NCI-H510A (cell line): Measurements from ENCODE around the gene PGRMC1.
"Not testable (repeated sequence)": the region's sequence is repeated elsewhere in the genome, so short reads cannot be mapped to it uniquely, and the experiment has no call there.

Experiments
- DNase-seq: peaks from one replicate; lab custom pipeline; 2025; lab: John Stamatoyannopoulos, UW

The PGRMC1 gene

GRCh38 chrX:119235051-119235511 lies 1.0 kb upstream of the PGRMC1 start:
- no peak for DNase-seq

DNA sequence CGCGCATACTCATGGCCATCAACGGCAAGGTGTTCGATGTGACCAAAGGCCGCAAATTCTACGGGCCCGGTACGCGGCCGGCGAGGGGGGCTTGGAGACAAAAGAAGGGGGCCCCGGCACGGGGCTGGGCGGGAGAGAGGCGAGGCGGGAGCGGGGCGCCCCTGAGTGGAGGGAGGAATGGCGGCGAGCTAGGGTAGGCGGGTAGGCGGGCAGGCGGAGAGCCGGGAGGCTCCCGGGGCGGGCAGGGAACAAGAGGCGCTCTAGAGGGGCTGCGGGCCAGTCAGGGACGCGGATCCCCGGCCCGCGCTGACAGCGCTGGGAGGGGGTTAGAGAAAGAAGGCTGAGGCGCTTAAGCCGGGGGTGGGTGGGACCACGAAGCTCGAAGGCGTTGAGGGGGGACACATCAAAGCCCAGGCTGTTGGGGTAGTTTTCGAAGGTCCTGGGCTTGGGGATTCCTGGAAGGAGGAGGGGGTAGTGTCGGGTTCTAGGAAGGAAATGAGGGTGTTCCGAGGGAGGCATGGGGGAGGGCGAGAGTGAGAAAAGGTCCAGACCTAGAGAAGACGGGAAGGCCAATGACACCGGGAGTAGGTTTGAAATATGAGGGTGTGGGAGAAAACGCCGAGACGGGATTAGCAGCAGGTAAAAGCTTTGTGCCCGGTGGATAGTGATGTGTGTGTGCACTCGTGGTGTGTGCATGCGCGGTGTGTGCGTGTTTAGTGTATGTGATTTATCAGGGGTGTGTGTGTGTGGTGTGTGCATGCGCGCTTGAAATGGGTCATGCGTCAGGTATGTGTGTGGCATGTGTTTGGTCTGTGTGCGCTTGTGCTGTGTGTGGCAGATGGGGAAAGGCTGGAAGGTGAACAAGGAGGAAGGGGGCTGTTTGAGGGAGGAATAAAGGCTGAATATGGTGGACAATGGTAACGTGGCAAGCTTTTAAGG lies 807 bp downstream of the PGRMC1 start:
- no peak for DNase-seq

- DNase-seq = no peak
Measured at GRCh38 chrX:119237562-119237942, 1.5 kb downstream of the PGRMC1 start.

- no peak for DNase-seq
Measured at GRCh38 chrX:119238557-119238956, 2.5 kb downstream of the PGRMC1 start.

GRCh38 chrX:119240356-119240755 lies 4.3 kb downstream of the PGRMC1 start:
- DNase-seq = no peak

GRCh38 chrX:119247702-119248101 lies 11.6 kb downstream of the PGRMC1 start:
- no peak for DNase-seq

DNA sequence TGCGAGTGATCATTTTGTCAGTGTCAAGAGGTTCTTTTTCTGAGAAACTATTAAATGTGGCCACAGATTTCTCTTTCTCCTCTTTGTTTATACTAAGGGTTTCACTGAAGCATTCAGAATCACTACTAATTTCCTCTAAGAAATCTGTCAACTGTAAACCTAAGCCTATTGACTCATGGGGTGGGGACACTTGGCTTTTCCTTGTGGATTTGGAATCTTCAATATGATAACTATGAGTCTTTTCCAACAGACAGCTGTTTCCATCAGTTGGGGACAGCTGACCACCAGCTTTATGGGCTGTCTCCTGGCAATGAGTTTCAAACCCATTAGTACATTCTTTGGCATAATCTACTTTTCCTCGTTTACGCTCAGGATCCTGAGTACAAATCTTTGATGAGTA lies 13.8 kb downstream of the PGRMC1 start:
- DNase-seq = no peak

DNA sequence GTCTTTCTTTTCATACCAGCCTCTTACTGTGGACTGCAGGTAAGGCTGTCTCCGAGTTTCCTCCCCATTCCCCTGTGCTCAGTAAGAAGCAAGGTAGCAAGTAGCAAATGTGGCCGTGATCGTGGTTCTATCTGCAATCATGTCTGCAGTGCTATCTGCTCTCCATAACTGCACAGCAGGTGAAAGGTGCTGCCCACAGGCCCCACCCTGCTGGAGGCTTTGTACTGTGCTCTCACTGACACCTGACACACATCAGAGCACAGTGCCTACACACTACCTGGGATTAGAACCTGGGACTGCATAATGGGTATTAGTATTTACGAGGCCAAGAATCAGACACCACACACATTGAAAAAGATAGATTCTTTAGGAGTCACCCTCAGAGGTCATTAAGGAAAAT lies 15.3 kb downstream of the PGRMC1 start:
- DNase-seq = no peak

GRCh38 chrX:119252716-119253115 lies 16.6 kb downstream of the PGRMC1 start:
- no peak for DNase-seq

DNA sequence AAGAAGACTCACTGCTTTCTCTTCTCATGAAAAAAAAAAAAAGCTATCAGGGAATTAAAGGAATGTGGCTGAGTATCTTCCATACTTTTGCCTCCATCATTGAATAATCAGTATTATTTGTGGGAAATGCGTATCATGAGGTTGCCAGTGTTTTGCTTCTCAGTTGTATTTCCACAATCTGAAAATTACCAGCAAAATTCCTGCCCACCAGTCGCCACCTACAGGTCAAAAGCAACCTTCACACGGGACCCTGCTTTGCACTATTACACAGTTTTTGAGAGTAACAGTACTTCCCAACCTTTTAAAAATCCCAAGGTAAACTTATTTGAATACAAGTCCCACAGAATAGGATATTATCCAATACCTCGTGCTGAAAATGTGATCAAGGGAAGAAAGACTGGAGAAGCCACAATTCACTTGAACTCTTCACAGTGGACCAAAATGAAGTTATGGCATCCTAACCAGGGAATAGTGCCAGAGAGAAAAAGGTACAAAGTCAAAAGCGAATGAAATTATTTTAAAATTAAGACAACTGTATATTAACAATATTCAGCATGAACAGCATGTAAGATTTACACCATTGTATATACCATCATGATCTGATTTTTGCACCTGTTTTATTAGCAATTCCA lies 30.4 kb downstream of the PGRMC1 start:
- no peak for DNase-seq

GRCh38 chrX:119267115-119267514 lies 31.0 kb downstream of the PGRMC1 start:
- not testable (repeated sequence) for DNase-seq

GRCh38 chrX:119272882-119273419 lies 36.9 kb downstream of the PGRMC1 start:
- DNase-seq = no peak

GRCh38 chrX:119273420-119274192 lies 37.5 kb downstream of the PGRMC1 start:
- no peak for DNase-seq

DNA sequence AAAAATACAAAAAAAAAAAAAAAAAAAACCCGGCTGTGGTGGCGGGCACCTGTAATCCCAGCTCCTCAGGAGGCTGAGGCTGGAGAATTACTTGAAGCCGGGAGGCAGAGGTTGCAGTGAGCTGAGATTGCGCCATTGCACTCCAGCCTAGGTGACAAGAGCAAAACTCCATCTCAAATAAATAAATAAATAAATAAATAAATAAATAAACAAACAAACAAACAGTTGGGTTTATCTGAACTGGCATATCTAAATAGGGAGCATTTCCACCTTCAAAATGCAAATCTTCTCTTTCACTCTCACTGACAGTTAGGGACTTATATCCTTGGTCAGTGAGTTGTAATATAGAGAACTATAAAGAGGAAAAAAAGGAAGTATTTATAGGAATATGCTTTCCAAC lies 46.3 kb downstream of the PGRMC1 start:
- not testable (repeated sequence) for DNase-seq

GRCh38 chrX:119288890-119289393 lies 52.9 kb downstream of the PGRMC1 start:
- DNase-seq = no peak

GRCh38 chrX:119290476-119290875 lies 54.4 kb downstream of the PGRMC1 start:
- no peak for DNase-seq

GRCh38 chrX:119291246-119291645 lies 55.2 kb downstream of the PGRMC1 start:
- not testable (repeated sequence) for DNase-seq

GRCh38 chrX:119292445-119292844 lies 56.4 kb downstream of the PGRMC1 start:
- DNase-seq = no peak
